Measurements from ENCODE around the gene MTCP1. TPM values are rescaled to one million over a fixed set of nuclear protein-coding genes. Genes with fewer than 3 reads are reported as not detected.

MTCP1 gene
- total and polyA plus RNA-seq, 10 of the 15 experiments (the other 5 are each of a cell fraction or from before 2014, with no cell fraction given) = 16.6 to 74.0 (median 30.9) TPM

DNA sequence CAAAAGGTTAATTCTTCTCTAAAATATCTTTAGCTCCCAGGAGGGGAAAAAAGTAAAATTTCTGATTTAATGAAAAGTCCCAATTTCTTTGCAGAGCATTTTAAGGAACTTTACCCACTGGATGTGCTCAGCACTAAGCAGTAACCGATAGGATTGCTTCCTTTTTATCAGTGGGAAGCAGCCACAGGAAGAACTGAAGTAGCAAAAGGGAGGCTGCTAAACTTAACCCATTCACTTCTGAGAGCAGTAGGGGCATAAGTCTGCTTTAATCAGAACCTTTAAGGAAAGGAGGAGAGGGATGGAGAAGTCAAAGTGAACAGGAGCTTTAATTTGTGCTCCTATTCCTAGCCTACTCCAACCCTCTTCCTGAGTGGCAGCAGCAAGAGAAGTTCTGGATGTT, 48.4 kb downstream of the MTCP1 start, which contains the start of gene F8:
Gene F8, minus strand, starts transcription at position 139 of the 400 bp plus-strand sequence. CDS start 171 bp downstream, outside the sequence.
- H2AFZ ChIP-seq (ENCODE audit: control insufficient read depth, low read depth, low read length) = no peak within 1 kb of the TSS
- BruUV-seq (replicated peaks) = no TSS peak

More for the DNA sequence above, 48.4 kb downstream of the MTCP1 start, which contains the start of gene F8:
- Histone ChIP-seq H3K9ac (ENCODE audit: control insufficient read depth, insufficient read depth, low read length) (no peak within 1 kb of the TSS), H3K36me3 (ENCODE audit: control insufficient read depth in 2 of 2, insufficient read depth in 2 of 2, low read length in 1 of 2) (no peaks in the 10 kb centered on the region), H3K27me3 (replicated peaks in 1 of 2; ENCODE audit: control insufficient read depth in 2 of 2, insufficient read depth in 2 of 2, low read length in 1 of 2) (no peaks in the 10 kb centered on the region), H3K9me3 (replicated peaks; ENCODE audit: control insufficient read depth, insufficient read depth, low read length) (no peaks in the 10 kb centered on the region), H3K4me3 (no peak within 1 kb of the TSS), H3K27ac (ENCODE audit: control insufficient read depth, insufficient read depth) (no peak within 1 kb of the TSS), H3K4me1 (ENCODE audit: control insufficient read depth, insufficient read depth, low read length) (no peaks in the 10 kb centered on the region), H3K4me2 (ENCODE audit: control insufficient read depth, insufficient read depth) (no peak within 1 kb of the TSS), H3K79me2 (ENCODE audit: control insufficient read depth, insufficient read depth, low read length) (peaks cover 3% of the 10 kb centered on the region; the same call in 1 of the 2 replicates), H4K20me1 (ENCODE audit: control insufficient read depth, insufficient read depth) (no peaks in the 10 kb centered on the region)
- ChIA-PET RAD21 (ENCODE audit: unreplicated experiment) (no interaction called here), POLR2A (interaction anchor here (0.5 kb wide), 1 partner anchor 293 kb away, joined by 3 read pairs; no protein-coding TSS in a partner anchor), SMC1A (ENCODE audit: uncharacterized antibody, unreplicated experiment) (interaction anchor here (1.3 to 1.5 kb wide), 2 partner anchors 35 to 36 kb away, joined by 3 to 4 read pairs; no protein-coding TSS in a partner anchor), CTCF (interaction anchor here (0.7 to 1.0 kb wide), 2 partner anchors 31 to 104 kb away, joined by 3 to 4 read pairs; no protein-coding TSS in a partner anchor)
- DNase-seq (ENCODE audit: low read depth, low spot score) (no peak), ATAC-seq (no peak), FAIRE-seq (no peak)
- in situ Hi-C loops (cut with MboI) (no loop called here), intact Hi-C loops (cut with micrococcal nuclease; ENCODE audit: unreplicated experiment) (no loop called here)
- no peak for TF ChIP-seq STAT1 (conservative IDR thresholded peaks at IDR 0.05)
- no peak for TF ChIP-seq HCFC1 (IDR thresholded peaks at IDR 0.05; ENCODE audit: low read length)
- TF ChIP-seq IKZF1 (conservative IDR thresholded peaks at IDR 0.05) = no peak
- TF ChIP-seq USF1 (IDR thresholded peaks at IDR 0.05; ENCODE audit: borderline replicate concordance, extremely low read length, insufficient read depth, low read depth, low read length) = no peak
- TF ChIP-seq, protein P1, sequence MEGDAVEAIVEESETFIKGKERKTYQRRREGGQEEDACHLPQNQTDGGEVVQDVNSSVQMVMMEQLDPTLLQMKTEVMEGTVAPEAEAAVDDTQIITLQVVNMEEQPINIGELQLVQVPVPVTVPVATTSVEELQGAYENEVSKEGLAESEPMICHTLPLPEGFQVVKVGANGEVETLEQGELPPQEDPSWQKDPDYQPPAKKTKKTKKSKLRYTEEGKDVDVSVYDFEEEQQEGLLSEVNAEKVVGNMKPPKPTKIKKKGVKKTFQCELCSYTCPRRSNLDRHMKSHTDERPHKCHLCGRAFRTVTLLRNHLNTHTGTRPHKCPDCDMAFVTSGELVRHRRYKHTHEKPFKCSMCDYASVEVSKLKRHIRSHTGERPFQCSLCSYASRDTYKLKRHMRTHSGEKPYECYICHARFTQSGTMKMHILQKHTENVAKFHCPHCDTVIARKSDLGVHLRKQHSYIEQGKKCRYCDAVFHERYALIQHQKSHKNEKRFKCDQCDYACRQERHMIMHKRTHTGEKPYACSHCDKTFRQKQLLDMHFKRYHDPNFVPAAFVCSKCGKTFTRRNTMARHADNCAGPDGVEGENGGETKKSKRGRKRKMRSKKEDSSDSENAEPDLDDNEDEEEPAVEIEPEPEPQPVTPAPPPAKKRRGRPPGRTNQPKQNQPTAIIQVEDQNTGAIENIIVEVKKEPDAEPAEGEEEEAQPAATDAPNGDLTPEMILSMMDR (IDR thresholded peaks at IDR 0.05 in 2 of 3, conservative IDR thresholded peaks at IDR 0.05 in 1 of 3; ENCODE audit: control insufficient read depth in 2 of 3, extremely low read depth in 1 of 3, insufficient read depth in 1 of 3, low read depth in 3 of 3, low read length in 3 of 3) = no peak
- TF ChIP-seq TCF7 (IDR thresholded peaks at IDR 0.05; ENCODE audit: borderline replicate concordance) = no peak
- TF ChIP-seq, protein P2, sequence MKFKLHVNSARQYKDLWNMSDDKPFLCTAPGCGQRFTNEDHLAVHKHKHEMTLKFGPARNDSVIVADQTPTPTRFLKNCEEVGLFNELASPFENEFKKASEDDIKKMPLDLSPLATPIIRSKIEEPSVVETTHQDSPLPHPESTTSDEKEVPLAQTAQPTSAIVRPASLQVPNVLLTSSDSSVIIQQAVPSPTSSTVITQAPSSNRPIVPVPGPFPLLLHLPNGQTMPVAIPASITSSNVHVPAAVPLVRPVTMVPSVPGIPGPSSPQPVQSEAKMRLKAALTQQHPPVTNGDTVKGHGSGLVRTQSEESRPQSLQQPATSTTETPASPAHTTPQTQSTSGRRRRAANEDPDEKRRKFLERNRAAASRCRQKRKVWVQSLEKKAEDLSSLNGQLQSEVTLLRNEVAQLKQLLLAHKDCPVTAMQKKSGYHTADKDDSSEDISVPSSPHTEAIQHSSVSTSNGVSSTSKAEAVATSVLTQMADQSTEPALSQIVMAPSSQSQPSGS (IDR thresholded peaks at IDR 0.05; ENCODE audit: low read length) = no peak
- TF ChIP-seq, protein P3, sequence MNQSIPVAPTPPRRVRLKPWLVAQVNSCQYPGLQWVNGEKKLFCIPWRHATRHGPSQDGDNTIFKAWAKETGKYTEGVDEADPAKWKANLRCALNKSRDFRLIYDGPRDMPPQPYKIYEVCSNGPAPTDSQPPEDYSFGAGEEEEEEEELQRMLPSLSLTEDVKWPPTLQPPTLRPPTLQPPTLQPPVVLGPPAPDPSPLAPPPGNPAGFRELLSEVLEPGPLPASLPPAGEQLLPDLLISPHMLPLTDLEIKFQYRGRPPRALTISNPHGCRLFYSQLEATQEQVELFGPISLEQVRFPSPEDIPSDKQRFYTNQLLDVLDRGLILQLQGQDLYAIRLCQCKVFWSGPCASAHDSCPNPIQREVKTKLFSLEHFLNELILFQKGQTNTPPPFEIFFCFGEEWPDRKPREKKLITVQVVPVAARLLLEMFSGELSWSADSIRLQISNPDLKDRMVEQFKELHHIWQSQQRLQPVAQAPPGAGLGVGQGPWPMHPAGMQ (IDR thresholded peaks at IDR 0.05; ENCODE audit: borderline replicate concordance) = no peak
- no peak for TF ChIP-seq SMARCA5 (IDR thresholded peaks at IDR 0.05)
- no peak for TF ChIP-seq RAD51 (IDR thresholded peaks at IDR 0.05)
- no peak for TF ChIP-seq NR2F1 (conservative IDR thresholded peaks at IDR 0.05)
- TF ChIP-seq ZBTB11 (CRISPR knock-in tag; IDR thresholded peaks at IDR 0.05) = no peak
- TF ChIP-seq IRF4 (IDR thresholded peaks at IDR 0.05; ENCODE audit: low read depth, low read length) = no peak
- WGBS (ENCODE audit: insufficient coverage, insufficient replicate concordance, low lambda C conversion rate, missing lambda C conversion rate) = 0% methylated on average over 1 of the region's 1 CpG

Measured in GM12878 (cell line).